ENCODE measurements around the gene ANKRD6. TPM values are rescaled to one million over a fixed set of nuclear protein-coding genes. Genes with fewer than 3 reads are reported as not detected.
A peak's percentile ranks its signal among the peaks of the same experiment; 100 is the strongest.

Gene ANKRD6
- total RNA-seq, 1 experiment from 2014 or later, result 14.7 TPM

GRCh38 chr6:89438248-89438647, 5.3 kb downstream of the ANKRD6 start:
- BruUV-seq (replicated peaks), result no TSS peak
- H3K4me1 Mint-ChIP-seq (ENCODE audit: low read depth, unreplicated experiment), result peaks cover 12% of the 10 kb centered on the region
- H3K27ac Mint-ChIP-seq (ENCODE audit: unreplicated experiment), result no peak overlapping the region
- DNase-seq, result peak; percentile 36
- H3K4me3 Mint-ChIP-seq (ENCODE audit: low read depth, unreplicated experiment), result no peak overlapping the region
- H3K9me3 Mint-ChIP-seq (ENCODE audit: low read depth, unreplicated experiment), result no peaks in the 10 kb centered on the region
- H3K27me3 Mint-ChIP-seq (ENCODE audit: unreplicated experiment), result no peaks in the 10 kb centered on the region
- H3K36me3 Mint-ChIP-seq (ENCODE audit: insufficient read depth, unreplicated experiment), result peaks cover 9% of the 10 kb centered on the region
- CTCF ChIA-PET, result interaction anchor here (1.3 kb wide), 1 partner anchor 14 kb away, joined by 3 read pairs; no protein-coding TSS in a partner anchor
- intact Hi-C loops (cut with micrococcal nuclease; ENCODE audit: unreplicated experiment), result no loop called here
- no peak for TF ChIP-seq CTCF (IDR thresholded peaks at IDR 0.05; ENCODE audit: unreplicated experiment)

- CTCF ChIA-PET, result no interaction called here
- TF ChIP-seq CTCF (IDR thresholded peaks at IDR 0.05; ENCODE audit: unreplicated experiment), result no peak
- Mint-ChIP-seq H3K36me3 (ENCODE audit: insufficient read depth, unreplicated experiment) (peaks cover 2% of the 10 kb centered on the region), H3K9me3 (ENCODE audit: low read depth, unreplicated experiment) (no peaks in the 10 kb centered on the region), H3K27ac (ENCODE audit: unreplicated experiment) (no peak overlapping the region), H3K4me1 (ENCODE audit: low read depth, unreplicated experiment) (peaks cover 10% of the 10 kb centered on the region), H3K4me3 (ENCODE audit: low read depth, unreplicated experiment) (no peak overlapping the region), H3K27me3 (ENCODE audit: unreplicated experiment) (no peaks in the 10 kb centered on the region)
- no TSS peak for BruUV-seq (replicated peaks)
- intact Hi-C loops (cut with micrococcal nuclease; ENCODE audit: unreplicated experiment), result no loop called here
- DNase-seq, result no peak
Measured at GRCh38 chr6:89439014-89439413, 6.1 kb downstream of the ANKRD6 start.

- intact Hi-C loops (cut with micrococcal nuclease; ENCODE audit: unreplicated experiment), result no loop called here
- Mint-ChIP-seq H3K4me3 (ENCODE audit: low read depth, unreplicated experiment) (no peak overlapping the region), H3K9me3 (ENCODE audit: low read depth, unreplicated experiment) (no peaks in the 10 kb centered on the region), H3K36me3 (ENCODE audit: insufficient read depth, unreplicated experiment) (no peaks in the 10 kb centered on the region), H3K27me3 (ENCODE audit: unreplicated experiment) (no peaks in the 10 kb centered on the region), H3K27ac (ENCODE audit: unreplicated experiment) (no peak overlapping the region), H3K4me1 (ENCODE audit: low read depth, unreplicated experiment) (no peaks in the 10 kb centered on the region)
- no TSS peak for BruUV-seq (replicated peaks)
- TF ChIP-seq CTCF (IDR thresholded peaks at IDR 0.05; ENCODE audit: unreplicated experiment), result no peak
- CTCF ChIA-PET, result no interaction called here
- no peak for DNase-seq
Measured at GRCh38 chr6:89440200-89440599, 7.2 kb downstream of the ANKRD6 start.

- H3K27ac Mint-ChIP-seq (ENCODE audit: unreplicated experiment), result peak overlapping the region; percentile 60
Measured at GRCh38 chr6:89443658-89444057, 10.7 kb downstream of the ANKRD6 start.

More at GRCh38 chr6:89443658-89444057, 10.7 kb downstream of the ANKRD6 start:
- intact Hi-C loops (cut with micrococcal nuclease; ENCODE audit: unreplicated experiment), result no loop called here
- CTCF ChIA-PET, result interaction anchor here (0.6 to 1.7 kb wide), 6 partner anchors 10 to 166 kb away, joined by 3 to 6 read pairs (median 3); no protein-coding TSS in a partner anchor
- TF ChIP-seq CTCF (IDR thresholded peaks at IDR 0.05; ENCODE audit: unreplicated experiment), result no peak
- H3K27me3 Mint-ChIP-seq (ENCODE audit: unreplicated experiment), result no peaks in the 10 kb centered on the region
- DNase-seq, result peak; percentile 34
- no peaks in the 10 kb centered on the region for H3K36me3 Mint-ChIP-seq (ENCODE audit: insufficient read depth, unreplicated experiment)
- peak overlapping the region; percentile 50 for H3K4me3 Mint-ChIP-seq (ENCODE audit: low read depth, unreplicated experiment)
- H3K9me3 Mint-ChIP-seq (ENCODE audit: low read depth, unreplicated experiment), result no peaks in the 10 kb centered on the region
- BruUV-seq (replicated peaks), result no TSS peak
- no peaks in the 10 kb centered on the region for H3K4me1 Mint-ChIP-seq (ENCODE audit: low read depth, unreplicated experiment)
